ENCODE results near the gene NEDD4L. TPM values are rescaled to one million over a fixed set of nuclear protein-coding genes. Genes with fewer than 3 reads are reported as not detected.

Gene NEDD4L
- polyA plus RNA-seq, 2 donors: 10.8 to 14.1 TPM

DNA sequence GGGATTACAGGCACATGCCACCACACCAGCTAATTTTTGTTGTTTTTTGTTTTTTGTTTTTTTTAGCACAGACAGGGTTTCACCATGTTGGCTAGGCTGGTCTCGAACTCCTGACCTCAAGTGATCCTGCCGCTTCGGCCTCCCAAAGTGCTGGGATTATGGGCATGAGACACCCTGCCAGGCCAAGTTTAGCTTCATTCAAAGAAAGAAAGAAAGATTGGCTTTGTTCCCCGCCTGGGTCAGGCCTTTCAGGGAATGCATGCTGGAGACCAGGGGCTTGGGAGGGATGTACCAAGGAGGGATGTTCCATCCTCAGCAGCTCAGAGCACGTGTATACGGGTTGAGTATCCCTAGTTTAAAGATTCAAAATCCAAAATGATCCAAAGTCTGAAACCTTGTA lies 301.8 kb downstream of the NEDD4L start:
- 83 to 84% methylated on average over 6 of the region's 6 CpGs for WGBS, 2 donors
- H3K9me3 ChIP-seq (ENCODE audit: control insufficient read depth in 2 of 2, insufficient read depth in 1 of 2, low read depth in 1 of 2, low read length in 1 of 2): no peaks in the 10 kb centered on the region
- no peak overlapping the region for H3K27ac ChIP-seq (ENCODE audit: low read depth in 2 of 2, low read length in 1 of 2)
- H3K4me3 ChIP-seq (ENCODE audit: low read depth in 1 of 2, low read length in 2 of 2): no peak overlapping the region
- H3K36me3 ChIP-seq (ENCODE audit: control insufficient read depth in 2 of 2, insufficient read depth in 2 of 2, low read length in 1 of 2): peaks cover 0 to 4% of the 10 kb centered on the region in 2 donors
- no peaks in the 10 kb centered on the region for H3K27me3 ChIP-seq (ENCODE audit: control insufficient read depth in 1 of 2, insufficient read depth in 2 of 2, low read length in 2 of 2)
- H3K4me1 ChIP-seq (ENCODE audit: control insufficient read depth in 2 of 2, insufficient read depth in 2 of 2, low read length in 1 of 2): no peaks in the 10 kb centered on the region

DNA sequence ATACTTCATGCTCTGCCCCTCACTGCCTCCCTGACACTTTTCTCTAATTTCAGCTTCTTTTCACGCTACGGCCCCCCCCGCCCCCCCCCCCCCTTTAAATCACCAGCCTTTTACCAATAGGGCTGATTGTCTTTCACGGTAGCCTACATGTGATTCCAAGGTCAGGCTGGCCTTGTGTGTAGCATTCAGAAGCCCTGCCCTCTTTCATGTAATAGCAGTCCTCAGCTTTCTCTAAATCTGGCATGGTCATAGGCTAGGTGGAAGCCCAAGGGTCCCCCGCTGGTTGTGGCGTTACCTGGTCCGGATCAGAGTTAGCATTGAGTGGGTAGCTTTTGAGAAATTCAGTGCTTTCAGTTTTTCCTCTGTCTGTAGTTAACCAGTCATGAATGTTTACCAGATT lies 303.1 kb downstream of the NEDD4L start:
- H3K27ac ChIP-seq (ENCODE audit: low read depth in 2 of 2, low read length in 1 of 2): no peak overlapping the region
- no peaks in the 10 kb centered on the region for H3K9me3 ChIP-seq (ENCODE audit: control insufficient read depth in 2 of 2, insufficient read depth in 1 of 2, low read depth in 1 of 2, low read length in 1 of 2)
- no peaks in the 10 kb centered on the region for H3K4me1 ChIP-seq (ENCODE audit: control insufficient read depth in 2 of 2, insufficient read depth in 2 of 2, low read length in 1 of 2)
- H3K36me3 ChIP-seq (ENCODE audit: control insufficient read depth in 2 of 2, insufficient read depth in 2 of 2, low read length in 1 of 2): no peaks in the 10 kb centered on the region
- WGBS, 2 donors: 78 to 85% methylated on average over 7 of the region's 7 CpGs
- H3K27me3 ChIP-seq (ENCODE audit: control insufficient read depth in 1 of 2, insufficient read depth in 2 of 2, low read length in 2 of 2): no peaks in the 10 kb centered on the region
- no peak overlapping the region for H3K4me3 ChIP-seq (ENCODE audit: low read depth in 1 of 2, low read length in 2 of 2)

DNA sequence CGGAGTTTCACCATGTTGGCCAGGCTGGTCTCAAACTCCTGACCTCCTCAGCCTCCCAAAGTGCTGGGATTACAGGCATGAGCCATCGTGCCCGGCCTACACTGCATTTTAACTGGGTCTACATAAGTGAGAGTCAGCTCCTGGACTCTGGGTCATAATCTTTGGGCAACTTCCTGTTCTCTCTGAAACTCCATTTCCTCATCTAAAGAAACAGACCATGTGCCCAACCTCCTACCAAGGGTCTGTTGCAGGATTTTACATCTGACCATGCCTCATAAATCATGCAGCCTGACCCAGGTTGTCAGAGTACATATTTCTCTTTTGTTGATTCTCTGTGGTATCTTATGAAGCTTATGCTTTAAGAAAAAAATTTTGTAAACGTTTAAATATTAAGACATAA lies 304.5 kb downstream of the NEDD4L start:
- Histone ChIP-seq H3K4me3 (ENCODE audit: low read depth in 1 of 2, low read length in 2 of 2) (no peak overlapping the region), H3K27me3 (ENCODE audit: control insufficient read depth in 1 of 2, insufficient read depth in 2 of 2, low read length in 2 of 2) (no peaks in the 10 kb centered on the region), H3K4me1 (ENCODE audit: control insufficient read depth in 2 of 2, insufficient read depth in 2 of 2, low read length in 1 of 2) (no peaks in the 10 kb centered on the region), H3K36me3 (ENCODE audit: control insufficient read depth in 2 of 2, insufficient read depth in 2 of 2, low read length in 1 of 2) (no peaks in the 10 kb centered on the region), H3K9me3 (ENCODE audit: control insufficient read depth in 2 of 2, insufficient read depth in 1 of 2, low read depth in 1 of 2, low read length in 1 of 2) (no peaks in the 10 kb centered on the region), H3K27ac (ENCODE audit: low read depth in 2 of 2, low read length in 1 of 2) (no peak overlapping the region)
- 69 to 81% methylated on average over 4 of the region's 4 CpGs for WGBS, 2 donors

DNA sequence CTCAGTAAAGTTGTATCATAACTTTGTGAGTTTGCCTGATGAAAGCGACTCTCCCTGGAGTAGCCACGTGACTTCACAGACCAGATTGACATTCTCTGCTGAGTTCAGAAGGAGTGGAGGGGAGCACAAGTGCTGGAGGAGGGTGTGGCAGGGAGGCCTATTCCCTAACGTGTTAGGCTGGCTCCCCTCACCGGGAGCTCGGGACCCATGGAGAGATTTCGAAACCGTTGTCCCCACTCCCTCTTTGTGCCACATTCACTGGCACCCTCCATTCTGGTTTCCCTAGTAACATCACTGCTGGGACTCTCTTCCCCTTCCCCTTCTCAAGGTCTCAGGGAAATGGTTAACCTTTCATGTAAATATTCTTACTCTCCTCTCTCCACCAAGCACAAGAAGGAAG lies 304.9 kb downstream of the NEDD4L start:
- 82 to 83% methylated on average over 7 of the region's 7 CpGs for WGBS, 2 donors
- Histone ChIP-seq H3K36me3 (ENCODE audit: control insufficient read depth in 2 of 2, insufficient read depth in 2 of 2, low read length in 1 of 2) (no peaks in the 10 kb centered on the region), H3K9me3 (ENCODE audit: control insufficient read depth in 2 of 2, insufficient read depth in 1 of 2, low read depth in 1 of 2, low read length in 1 of 2) (no peaks in the 10 kb centered on the region), H3K27ac (ENCODE audit: low read depth in 2 of 2, low read length in 1 of 2) (no peak overlapping the region), H3K27me3 (ENCODE audit: control insufficient read depth in 1 of 2, insufficient read depth in 2 of 2, low read length in 2 of 2) (no peaks in the 10 kb centered on the region), H3K4me1 (ENCODE audit: control insufficient read depth in 2 of 2, insufficient read depth in 2 of 2, low read length in 1 of 2) (no peaks in the 10 kb centered on the region), H3K4me3 (ENCODE audit: low read depth in 1 of 2, low read length in 2 of 2) (no peak overlapping the region)

DNA sequence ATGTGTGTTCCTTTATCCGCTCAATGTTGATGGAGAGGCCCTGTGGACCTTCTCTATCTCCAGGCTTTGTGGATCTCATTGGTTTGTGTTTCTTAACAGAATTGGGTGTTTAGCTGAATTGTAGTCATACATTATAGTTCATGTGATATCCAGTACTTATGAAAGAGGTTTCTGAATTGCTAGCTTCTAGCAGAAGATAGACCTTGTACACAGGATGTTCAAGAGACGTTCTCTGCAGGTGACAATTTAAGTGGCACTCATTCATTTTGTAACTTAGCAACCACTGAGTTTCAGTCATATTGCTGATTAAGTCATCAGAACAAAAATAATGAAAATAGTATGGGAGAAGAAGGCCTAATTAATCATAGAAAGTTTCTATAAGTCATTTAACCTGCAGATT lies 305.6 kb downstream of the NEDD4L start:
- no peak overlapping the region for H3K27ac ChIP-seq (ENCODE audit: low read depth in 2 of 2, low read length in 1 of 2)
- no peaks in the 10 kb centered on the region for H3K9me3 ChIP-seq (ENCODE audit: control insufficient read depth in 2 of 2, insufficient read depth in 1 of 2, low read depth in 1 of 2, low read length in 1 of 2)
- 78 to 90% methylated on average over 2 of the region's 2 CpGs for whole genome bisulfite sequencing, 2 donors
- peaks cover 0 to under 1% of the 10 kb centered on the region in 2 donors for H3K36me3 ChIP-seq (ENCODE audit: control insufficient read depth in 2 of 2, insufficient read depth in 2 of 2, low read length in 1 of 2)
- no peaks in the 10 kb centered on the region for H3K27me3 ChIP-seq (ENCODE audit: control insufficient read depth in 1 of 2, insufficient read depth in 2 of 2, low read length in 2 of 2)
- H3K4me1 ChIP-seq (ENCODE audit: control insufficient read depth in 2 of 2, insufficient read depth in 2 of 2, low read length in 1 of 2): no peaks in the 10 kb centered on the region
- H3K4me3 ChIP-seq (ENCODE audit: low read depth in 1 of 2, low read length in 2 of 2): no peak overlapping the region

DNA sequence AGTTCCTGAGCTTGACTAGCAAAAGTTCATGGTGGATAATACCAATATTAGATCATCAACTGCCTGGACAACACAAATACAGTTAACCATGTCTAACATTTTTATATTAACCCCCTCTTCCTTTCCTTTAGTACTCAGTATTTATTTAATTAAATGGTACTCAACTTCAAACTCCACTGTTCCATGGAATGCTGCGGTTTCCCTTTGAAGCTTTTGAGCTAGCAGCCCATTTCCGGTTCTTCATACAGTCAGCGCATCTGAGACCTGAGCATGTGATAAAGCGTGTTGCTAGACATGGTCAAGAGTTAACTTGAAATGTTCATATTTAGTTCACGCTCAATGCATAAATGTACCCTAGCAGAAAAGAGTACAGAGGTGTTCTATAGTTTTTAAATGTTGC lies 306.5 kb downstream of the NEDD4L start:
- Histone ChIP-seq H3K27ac (ENCODE audit: low read depth in 2 of 2, low read length in 1 of 2) (no peak overlapping the region), H3K36me3 (ENCODE audit: control insufficient read depth in 2 of 2, insufficient read depth in 2 of 2, low read length in 1 of 2) (peaks cover 0 to 3% of the 10 kb centered on the region in 2 donors), H3K27me3 (ENCODE audit: control insufficient read depth in 1 of 2, insufficient read depth in 2 of 2, low read length in 2 of 2) (no peaks in the 10 kb centered on the region), H3K4me1 (ENCODE audit: control insufficient read depth in 2 of 2, insufficient read depth in 2 of 2, low read length in 1 of 2) (no peaks in the 10 kb centered on the region), H3K9me3 (ENCODE audit: control insufficient read depth in 2 of 2, insufficient read depth in 1 of 2, low read depth in 1 of 2, low read length in 1 of 2) (no peaks in the 10 kb centered on the region), H3K4me3 (ENCODE audit: low read depth in 1 of 2, low read length in 2 of 2) (no peak overlapping the region)
- WGBS, 2 donors: 98% methylated on average over 5 of the region's 5 CpGs

DNA sequence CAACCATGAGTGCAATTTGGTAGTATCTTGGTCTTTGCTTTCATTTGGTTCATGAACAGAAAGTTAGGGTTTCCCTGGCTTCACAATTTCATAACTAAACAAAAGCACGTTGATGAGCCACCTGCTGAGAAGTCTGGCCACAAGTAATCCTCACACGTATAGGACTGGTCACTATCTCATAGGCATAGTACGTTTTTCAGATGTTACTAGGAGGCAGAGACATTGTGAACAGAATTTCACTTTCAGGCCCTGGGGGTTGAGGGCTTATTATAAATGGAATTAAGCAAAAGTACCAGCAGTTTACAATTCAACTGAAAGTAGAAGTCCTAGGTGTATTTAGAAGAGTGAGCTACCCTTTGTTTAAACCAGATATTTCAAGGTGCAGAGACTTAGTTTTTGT lies 307.8 kb downstream of the NEDD4L start:
- no peak overlapping the region for H3K4me3 ChIP-seq (ENCODE audit: low read depth in 1 of 2, low read length in 2 of 2)
- no peaks in the 10 kb centered on the region for H3K4me1 ChIP-seq (ENCODE audit: control insufficient read depth in 2 of 2, insufficient read depth in 2 of 2, low read length in 1 of 2)

DNA sequence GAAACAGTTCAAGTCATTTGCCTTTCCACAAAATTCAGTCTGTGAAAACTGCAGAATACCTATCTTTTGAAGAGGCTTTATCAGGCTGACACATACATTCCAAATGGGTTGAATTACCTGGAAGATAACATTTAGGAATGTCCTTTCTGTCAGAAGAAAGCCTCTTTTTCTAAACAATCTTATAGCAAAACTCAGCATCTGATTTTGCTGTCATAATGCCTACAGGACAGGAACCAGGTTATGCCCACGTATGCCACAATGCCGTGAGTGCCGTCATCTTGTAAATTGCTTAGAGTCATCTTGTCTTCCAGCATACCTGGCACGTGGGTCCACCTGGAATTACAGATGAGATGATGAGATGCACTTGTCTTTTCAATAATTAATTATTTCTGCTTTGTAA lies 309.6 kb downstream of the NEDD4L start:
- Histone ChIP-seq H3K27ac (ENCODE audit: low read depth in 2 of 2, low read length in 1 of 2) (no peak overlapping the region), H3K9me3 (ENCODE audit: control insufficient read depth in 2 of 2, insufficient read depth in 1 of 2, low read depth in 1 of 2, low read length in 1 of 2) (no peaks in the 10 kb centered on the region), H3K27me3 (ENCODE audit: control insufficient read depth in 1 of 2, insufficient read depth in 2 of 2, low read length in 2 of 2) (no peaks in the 10 kb centered on the region), H3K4me1 (ENCODE audit: control insufficient read depth in 2 of 2, insufficient read depth in 2 of 2, low read length in 1 of 2) (no peaks in the 10 kb centered on the region), H3K4me3 (ENCODE audit: low read depth in 1 of 2, low read length in 2 of 2) (no peak overlapping the region), H3K36me3 (ENCODE audit: control insufficient read depth in 2 of 2, insufficient read depth in 2 of 2, low read length in 1 of 2) (peaks cover 0 to 3% of the 10 kb centered on the region in 2 donors)
- WGBS, 2 donors: 96% methylated on average over 4 of the region's 4 CpGs

More for the DNA sequence above, 307.8 kb downstream of the NEDD4L start:
- peaks cover 0 to 3% of the 10 kb centered on the region in 2 donors for H3K36me3 ChIP-seq (ENCODE audit: control insufficient read depth in 2 of 2, insufficient read depth in 2 of 2, low read length in 1 of 2)
- no peaks in the 10 kb centered on the region for H3K9me3 ChIP-seq (ENCODE audit: control insufficient read depth in 2 of 2, insufficient read depth in 1 of 2, low read depth in 1 of 2, low read length in 1 of 2)
- 80 to 92% methylated on average over 3 of the region's 3 CpGs for WGBS, 2 donors
- H3K27ac ChIP-seq (ENCODE audit: low read depth in 2 of 2, low read length in 1 of 2): no peak overlapping the region
- H3K27me3 ChIP-seq (ENCODE audit: control insufficient read depth in 1 of 2, insufficient read depth in 2 of 2, low read length in 2 of 2): no peaks in the 10 kb centered on the region

DNA sequence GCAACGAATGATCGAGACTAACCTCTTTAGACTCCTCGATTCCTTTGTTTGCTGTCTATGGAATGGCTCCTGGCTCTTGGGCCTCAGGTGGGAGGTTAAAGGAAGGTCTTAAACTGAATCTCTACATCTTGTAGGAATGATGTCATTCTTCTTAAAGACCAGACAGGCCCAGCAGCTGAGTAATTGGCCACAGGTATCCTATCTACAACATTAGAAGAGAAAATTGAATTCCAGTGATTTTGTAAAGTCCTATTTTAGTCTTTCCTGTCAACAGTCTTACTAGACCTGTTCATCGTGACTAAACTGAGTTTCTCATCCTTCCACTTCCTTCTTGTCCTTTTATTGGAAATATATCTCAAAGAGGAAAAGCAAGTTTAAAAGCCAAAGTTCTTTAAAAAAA lies 310.0 kb downstream of the NEDD4L start:
- no peak overlapping the region for H3K27ac ChIP-seq (ENCODE audit: low read depth in 2 of 2, low read length in 1 of 2)
- WGBS, 2 donors: 91 to 93% methylated on average over 4 of the region's 4 CpGs
- peaks cover 0 to 3% of the 10 kb centered on the region in 2 donors for H3K36me3 ChIP-seq (ENCODE audit: control insufficient read depth in 2 of 2, insufficient read depth in 2 of 2, low read length in 1 of 2)

DNA sequence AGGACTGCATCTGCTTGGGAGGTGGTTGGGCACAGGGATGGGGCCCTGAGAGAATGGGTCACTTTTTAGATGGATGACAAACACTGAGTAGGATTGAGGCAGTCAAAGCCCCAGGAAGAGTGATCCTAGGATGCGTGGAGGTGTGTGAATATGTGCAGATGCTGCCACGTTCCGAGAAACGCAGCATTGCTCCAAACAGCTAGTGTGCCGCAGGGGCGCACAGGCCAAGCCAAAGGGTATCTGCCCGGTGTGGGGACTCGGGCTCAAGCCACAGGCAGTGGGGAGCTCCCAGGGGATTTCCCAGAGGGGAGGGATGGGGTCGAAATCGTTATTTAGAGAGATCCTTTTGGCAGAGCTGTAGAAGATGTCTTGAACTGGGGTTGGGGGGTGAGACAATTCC lies 310.8 kb downstream of the NEDD4L start:
- 91 to 95% methylated on average over 10 of the region's 10 CpGs for WGBS, 2 donors
- Histone ChIP-seq H3K27ac (ENCODE audit: low read depth in 2 of 2, low read length in 1 of 2) (no peak overlapping the region), H3K36me3 (ENCODE audit: control insufficient read depth in 2 of 2, insufficient read depth in 2 of 2, low read length in 1 of 2) (peaks cover 0 to 3% of the 10 kb centered on the region in 2 donors)

More for the DNA sequence above, 310.0 kb downstream of the NEDD4L start:
- Histone ChIP-seq H3K4me1 (ENCODE audit: control insufficient read depth in 2 of 2, insufficient read depth in 2 of 2, low read length in 1 of 2) (no peaks in the 10 kb centered on the region), H3K9me3 (ENCODE audit: control insufficient read depth in 2 of 2, insufficient read depth in 1 of 2, low read depth in 1 of 2, low read length in 1 of 2) (no peaks in the 10 kb centered on the region), H3K4me3 (ENCODE audit: low read depth in 1 of 2, low read length in 2 of 2) (no peak overlapping the region), H3K27me3 (ENCODE audit: control insufficient read depth in 1 of 2, insufficient read depth in 2 of 2, low read length in 2 of 2) (no peaks in the 10 kb centered on the region)

More for the DNA sequence above, 310.8 kb downstream of the NEDD4L start:
- H3K9me3 ChIP-seq (ENCODE audit: control insufficient read depth in 2 of 2, insufficient read depth in 1 of 2, low read depth in 1 of 2, low read length in 1 of 2): no peaks in the 10 kb centered on the region
- no peak overlapping the region for H3K4me3 ChIP-seq (ENCODE audit: low read depth in 1 of 2, low read length in 2 of 2)
- no peaks in the 10 kb centered on the region for H3K4me1 ChIP-seq (ENCODE audit: control insufficient read depth in 2 of 2, insufficient read depth in 2 of 2, low read length in 1 of 2)
- H3K27me3 ChIP-seq (ENCODE audit: control insufficient read depth in 1 of 2, insufficient read depth in 2 of 2, low read length in 2 of 2): no peaks in the 10 kb centered on the region

All from esophagus (tissue), 2 donors.